Germinal center (tissue), 1 donor: ENCODE data around the gene PARD3.

Experiments used
- DNase-seq: peaks from one replicate; pipeline ENCODE4 v3.0.0; 2012; ENCODE audit warnings: mixed read lengths, low spot score

Gene PARD3

DNA sequence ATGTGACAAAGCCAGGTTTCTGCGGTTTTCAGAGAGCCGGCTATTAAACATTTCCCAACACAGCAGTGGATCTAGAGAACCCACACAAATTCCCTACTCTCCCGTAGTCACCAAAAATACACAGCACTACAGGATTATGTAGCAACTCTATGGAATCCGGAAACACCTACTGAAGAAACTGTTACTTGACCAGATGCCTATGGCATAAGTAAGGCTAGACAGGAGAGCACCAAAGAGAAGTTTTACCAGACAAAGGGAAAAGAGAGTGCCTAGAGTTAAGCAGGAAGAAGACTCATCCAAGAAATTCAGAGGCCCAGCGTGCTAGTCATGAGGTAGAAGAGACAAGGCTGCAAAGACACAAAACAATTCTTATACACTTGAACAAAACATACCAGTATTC lies 321.1 kb downstream of the PARD3 start:
- no peak for DNase-seq

DNA sequence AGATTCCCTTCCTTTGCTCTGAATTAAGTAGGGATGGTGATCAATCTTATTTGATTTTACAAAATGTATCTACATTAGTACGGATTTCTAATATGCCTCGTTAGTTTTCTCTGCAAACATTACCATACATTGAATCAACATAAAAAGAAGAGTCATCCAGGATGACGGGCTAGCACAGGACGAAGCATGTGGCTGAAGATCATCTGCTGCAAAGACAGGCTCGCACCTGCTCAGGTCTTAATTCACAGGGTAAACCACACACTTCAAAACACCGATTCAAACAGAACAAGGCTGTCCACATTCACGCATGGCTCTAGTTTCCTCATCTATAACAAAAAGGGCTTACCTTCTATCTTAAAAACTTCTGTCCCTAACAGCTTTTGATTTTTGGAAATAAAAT lies 323.0 kb downstream of the PARD3 start:
- DNase-seq = no peak

GRCh38 chr10:34491678-34492077 lies 323.4 kb downstream of the PARD3 start:
- DNase-seq = no peak

DNA sequence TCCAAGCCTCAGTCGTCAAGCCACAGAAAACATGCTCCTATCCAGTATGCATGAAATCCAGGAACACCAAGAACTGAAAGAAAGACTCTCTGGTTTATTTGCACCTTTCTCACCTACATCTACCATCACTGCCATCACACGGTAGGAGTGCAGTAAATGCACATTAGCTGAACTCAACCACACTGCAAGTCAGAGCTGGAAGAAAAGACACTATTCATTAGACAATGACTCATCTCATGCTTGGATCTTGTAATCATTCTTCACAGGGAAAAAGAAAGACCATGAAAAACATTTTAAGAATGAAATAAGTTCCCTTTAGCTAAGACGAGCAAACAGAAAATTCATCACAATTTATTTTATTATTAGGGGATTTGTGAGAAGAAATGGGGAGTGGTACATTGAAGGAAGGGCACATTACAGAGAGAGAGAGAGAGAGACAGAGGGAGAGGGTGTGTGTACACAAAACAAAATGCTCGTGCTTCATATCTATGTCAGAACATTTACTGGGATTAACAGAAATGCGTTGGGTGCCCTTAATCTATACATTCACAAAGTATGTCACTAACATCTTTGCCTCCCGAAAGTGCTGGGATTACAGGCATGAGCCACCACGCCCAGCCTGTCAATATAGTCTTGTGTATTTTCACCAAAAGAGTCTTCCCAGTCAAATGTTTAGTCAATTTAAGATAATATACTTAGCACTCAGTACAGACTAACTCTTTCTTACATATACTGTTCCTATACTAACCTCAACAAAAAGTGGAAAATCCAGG lies 324.9 kb downstream of the PARD3 start:
- DNase-seq = no peak

- DNase-seq = no peak
Observed at GRCh38 chr10:34489411-34489810, 325.7 kb downstream of the PARD3 start.

GRCh38 chr10:34488476-34489130 lies 326.5 kb downstream of the PARD3 start:
- no peak for DNase-seq

DNA sequence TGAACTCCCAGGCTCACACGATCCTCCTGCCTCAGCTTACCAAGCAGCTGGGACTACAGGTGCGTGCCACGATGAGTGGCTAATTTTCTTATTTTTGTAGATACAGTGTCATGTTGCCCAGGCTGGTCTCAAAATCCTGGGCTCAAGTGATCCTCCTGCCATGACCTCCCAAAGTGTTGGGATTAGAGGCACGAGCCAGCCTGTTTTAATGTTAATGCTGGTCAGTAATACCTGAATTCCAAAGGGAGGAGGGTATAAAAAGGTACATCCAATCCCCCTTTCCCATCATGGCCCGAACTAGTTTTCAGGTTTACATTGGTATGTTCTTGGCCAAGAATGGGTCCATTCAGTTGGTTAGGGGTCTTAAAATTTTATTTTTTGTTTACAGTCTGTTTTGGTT lies 329.1 kb downstream of the PARD3 start:
- DNase-seq = no peak

DNA sequence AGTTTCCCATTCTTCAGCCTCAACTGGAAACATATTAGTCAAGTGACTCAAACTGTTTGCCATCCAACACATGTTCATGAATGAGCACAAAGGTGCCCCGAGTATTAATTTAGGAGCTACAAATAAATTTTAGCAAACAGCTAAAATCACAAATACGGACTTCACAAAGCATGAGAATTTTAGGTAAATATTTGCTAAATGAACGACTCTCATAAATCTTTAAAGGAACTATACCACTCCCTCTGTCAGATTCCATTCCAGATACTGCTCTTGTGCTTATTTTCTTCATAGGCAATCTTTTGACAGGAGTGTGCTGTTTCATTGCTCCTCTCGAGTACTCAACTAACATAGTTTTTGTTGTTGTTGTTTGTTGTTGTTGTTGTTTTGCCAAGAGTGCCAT lies 330.9 kb downstream of the PARD3 start:
- no peak for DNase-seq

GRCh38 chr10:34480345-34480744 lies 334.8 kb downstream of the PARD3 start:
- no peak for DNase-seq

- no peak for DNase-seq
Observed at GRCh38 chr10:34479520-34480179, 335.4 kb downstream of the PARD3 start.

GRCh38 chr10:34477249-34477648 lies 337.8 kb downstream of the PARD3 start:
- DNase-seq = no peak

GRCh38 chr10:34476608-34477007 lies 338.5 kb downstream of the PARD3 start:
- no peak for DNase-seq

- DNase-seq = no peak
Observed at GRCh38 chr10:34475786-34476185, 339.3 kb downstream of the PARD3 start.

DNA sequence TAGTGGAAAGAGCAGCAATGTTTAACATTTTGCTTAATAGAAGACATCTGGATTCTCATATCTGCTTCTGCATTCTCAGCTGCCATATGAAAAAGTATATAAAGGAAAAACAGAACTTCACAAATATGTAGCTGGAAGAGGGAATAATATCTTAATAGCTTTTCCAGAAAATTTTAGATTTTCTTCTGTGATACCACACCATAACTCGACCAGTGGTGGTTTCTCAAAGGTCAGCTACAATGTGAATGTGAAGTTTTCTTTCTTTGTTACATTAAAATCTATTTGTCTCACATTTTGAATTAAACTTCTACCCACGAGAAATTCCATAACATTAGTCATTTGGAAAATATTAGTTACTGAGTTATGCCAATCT lies 339.8 kb downstream of the PARD3 start:
- no peak for DNase-seq

GRCh38 chr10:34474555-34475273 lies 340.4 kb downstream of the PARD3 start:
- DNase-seq = no peak

- no peak for DNase-seq
Observed at GRCh38 chr10:34474009-34474376, 341.1 kb downstream of the PARD3 start.

DNA sequence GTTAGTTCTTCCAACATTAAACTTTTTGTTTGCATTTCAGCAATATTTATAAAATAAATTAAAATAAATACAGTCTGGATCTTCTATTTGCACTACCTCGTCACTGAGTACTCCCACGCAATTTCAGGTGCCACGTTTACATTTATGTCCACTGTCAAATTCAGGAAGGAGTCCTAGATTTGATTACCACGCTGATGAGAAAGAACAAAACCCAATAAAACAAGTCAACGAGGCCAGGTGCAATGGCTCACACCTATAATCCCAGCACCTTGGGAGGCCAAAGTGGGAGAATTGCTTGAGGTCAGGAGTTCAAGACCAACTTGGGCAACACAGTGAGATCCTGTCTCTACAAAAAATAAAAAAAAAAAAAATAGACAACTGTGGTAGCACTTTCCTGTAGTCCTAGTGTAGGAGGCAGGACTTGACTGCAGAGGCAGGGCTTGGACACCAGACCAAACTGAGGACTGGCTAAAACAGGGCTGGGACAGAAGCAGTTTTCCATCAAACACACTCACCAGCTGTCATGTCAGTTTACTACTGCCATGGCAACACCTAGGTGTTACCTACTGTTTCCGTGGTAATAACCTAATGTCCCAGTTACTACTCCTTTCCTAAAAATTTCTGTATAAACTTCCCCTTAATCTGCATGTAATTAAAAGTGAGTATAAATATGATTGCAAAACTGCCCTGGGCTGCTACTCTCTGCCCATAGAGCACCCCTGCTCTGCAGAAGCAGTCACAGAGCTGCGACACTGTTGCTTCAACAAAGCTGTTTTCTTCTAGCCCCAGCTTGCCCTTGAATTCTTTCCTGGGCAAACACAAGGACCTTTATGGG lies 341.7 kb downstream of the PARD3 start:
- no peak for DNase-seq

GRCh38 chr10:34470307-34470706 lies 344.8 kb downstream of the PARD3 start:
- DNase-seq = no peak

GRCh38 chr10:34469446-34469845 lies 345.6 kb downstream of the PARD3 start:
- no peak for DNase-seq

GRCh38 chr10:34467902-34468301 lies 347.2 kb downstream of the PARD3 start:
- no peak for DNase-seq

DNA sequence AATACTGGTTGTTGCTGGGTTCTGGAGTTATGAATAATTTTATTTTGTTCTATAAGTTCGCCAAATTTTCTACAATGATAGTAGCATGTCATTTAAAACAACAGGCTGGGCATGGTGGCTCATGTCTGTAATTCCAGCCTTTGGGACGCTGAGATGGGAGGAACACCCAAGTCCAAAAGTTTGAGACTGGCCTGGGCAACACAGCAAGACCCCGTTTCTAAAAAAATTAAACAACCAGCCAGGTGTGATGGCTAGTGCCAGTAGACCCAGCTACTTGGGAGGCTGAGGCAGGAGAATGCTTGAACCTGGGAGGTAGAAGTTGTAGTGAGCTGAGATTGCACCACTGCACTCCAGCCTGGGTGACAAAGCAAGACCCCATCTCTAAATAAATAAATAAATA lies 347.7 kb downstream of the PARD3 start:
- DNase-seq = no peak

- DNase-seq = no peak
Observed at GRCh38 chr10:34465678-34466077, 349.4 kb downstream of the PARD3 start.
